ENCODE measurements around the gene NTF3. TPM values are rescaled to one million over a fixed set of nuclear protein-coding genes. Genes with fewer than 3 reads are reported as not detected.

Gene NTF3
- total and polyA plus RNA-seq, 5 donors = 0.53 to 1.9 (median 1.7) TPM

DNA sequence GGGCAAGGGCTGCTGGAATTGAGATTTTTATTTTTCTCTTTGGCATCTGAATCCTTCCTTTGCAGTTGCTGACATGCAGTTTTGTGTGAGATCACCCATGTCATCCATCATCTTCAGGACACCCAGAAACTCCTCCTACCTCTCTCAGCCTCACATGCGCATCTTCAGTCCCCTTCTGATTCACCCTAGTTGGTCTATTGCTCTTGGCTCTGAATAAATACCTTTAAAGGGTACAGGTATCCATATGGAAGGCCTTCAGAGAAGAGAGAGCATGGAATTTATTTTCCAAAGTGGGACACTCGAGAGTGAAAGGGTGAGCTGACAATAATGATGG lies 41.8 kb downstream of the NTF3 start:
- no peak overlapping the region for H3K4me3 ChIP-seq (ENCODE audit: low read length)
- no peaks in the 10 kb centered on the region for H3K27me3 ChIP-seq (ENCODE audit: control insufficient read depth, insufficient read depth)
- intact Hi-C loops (cut with DNase I) = no loop called here
- no peak overlapping the region for H3K27ac ChIP-seq (ENCODE audit: low read length)
- no peak for DNase-seq
- H3K9me3 ChIP-seq (ENCODE audit: control insufficient read depth, low read length) = no peaks in the 10 kb centered on the region
- H3K4me1 ChIP-seq (ENCODE audit: control insufficient read depth, insufficient read depth, low read length) = no peaks in the 10 kb centered on the region
- no peak for ATAC-seq
- 84% methylated on average over 2 of the region's 2 CpGs for WGBS

DNA sequence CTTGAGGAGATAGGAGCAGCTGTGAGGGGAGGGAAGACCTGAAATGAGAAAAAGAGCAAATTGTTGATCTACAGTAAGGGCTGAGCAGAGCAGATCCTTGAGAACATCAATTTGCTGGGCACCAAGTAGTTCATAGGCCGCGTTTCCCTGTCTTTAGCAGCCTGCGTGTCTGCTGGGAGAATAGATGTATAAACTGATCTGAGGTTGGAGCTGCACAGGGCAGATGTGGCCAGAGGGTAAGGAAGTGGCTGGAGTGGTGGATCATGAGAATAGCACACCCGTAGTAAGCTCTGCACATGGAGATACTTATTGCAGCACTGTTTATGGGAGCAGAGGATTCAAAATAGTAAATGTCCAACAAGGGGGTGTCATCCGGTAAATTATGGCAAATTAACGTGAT lies 44.4 kb downstream of the NTF3 start:
- no peak for ATAC-seq
- Histone ChIP-seq H3K27me3 (ENCODE audit: control insufficient read depth, insufficient read depth) (no peaks in the 10 kb centered on the region), H3K4me3 (ENCODE audit: low read length) (no peak overlapping the region), H3K27ac (ENCODE audit: low read length) (no peak overlapping the region), H3K9me3 (ENCODE audit: control insufficient read depth, low read length) (no peaks in the 10 kb centered on the region), H3K4me1 (ENCODE audit: control insufficient read depth, insufficient read depth, low read length) (no peaks in the 10 kb centered on the region)
- DNase-seq = no peak
- intact Hi-C loops (cut with DNase I) = no loop called here
- 89% methylated on average over 6 of the region's 6 CpGs for WGBS

DNA sequence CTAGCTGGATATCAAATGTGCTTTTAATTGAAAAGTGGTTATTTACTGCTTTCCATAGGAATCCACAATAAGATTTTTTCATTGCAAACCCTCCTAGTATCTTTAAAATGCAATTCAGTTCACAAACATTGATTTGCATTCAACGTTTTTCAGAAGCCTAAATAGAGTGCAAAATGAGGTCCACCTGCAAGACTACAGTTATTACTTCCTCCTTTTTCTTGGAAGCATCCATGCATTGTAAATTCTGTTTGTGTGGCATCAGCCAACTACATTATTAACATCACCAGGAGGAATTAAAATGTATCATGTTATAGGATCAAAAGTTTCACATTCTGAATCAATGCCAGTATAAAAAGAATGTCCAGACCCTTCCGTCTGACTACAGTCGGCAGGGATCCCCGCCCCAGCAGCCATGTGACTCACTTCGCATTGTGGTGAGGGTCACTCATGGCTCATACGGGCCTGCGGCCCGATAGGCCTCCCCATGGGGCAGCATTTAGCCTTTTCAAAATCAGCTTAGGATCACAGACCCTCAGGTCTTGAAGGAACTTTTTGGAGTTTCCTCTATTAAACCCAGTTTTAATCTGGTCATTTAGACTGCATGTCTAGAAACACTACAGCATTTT lies 46.3 kb downstream of the NTF3 start:
- Histone ChIP-seq H3K27ac (ENCODE audit: low read length) (no peak overlapping the region), H3K9me3 (ENCODE audit: control insufficient read depth, low read length) (no peaks in the 10 kb centered on the region), H3K4me1 (ENCODE audit: control insufficient read depth, insufficient read depth, low read length) (no peaks in the 10 kb centered on the region), H3K27me3 (ENCODE audit: control insufficient read depth, insufficient read depth) (no peaks in the 10 kb centered on the region), H3K4me3 (ENCODE audit: low read length) (no peak overlapping the region)
- no peak for ATAC-seq
- DNase-seq = no peak
- intact Hi-C loops (cut with DNase I) = no loop called here
- 72% methylated on average over 8 of the region's 8 CpGs for WGBS

DNA sequence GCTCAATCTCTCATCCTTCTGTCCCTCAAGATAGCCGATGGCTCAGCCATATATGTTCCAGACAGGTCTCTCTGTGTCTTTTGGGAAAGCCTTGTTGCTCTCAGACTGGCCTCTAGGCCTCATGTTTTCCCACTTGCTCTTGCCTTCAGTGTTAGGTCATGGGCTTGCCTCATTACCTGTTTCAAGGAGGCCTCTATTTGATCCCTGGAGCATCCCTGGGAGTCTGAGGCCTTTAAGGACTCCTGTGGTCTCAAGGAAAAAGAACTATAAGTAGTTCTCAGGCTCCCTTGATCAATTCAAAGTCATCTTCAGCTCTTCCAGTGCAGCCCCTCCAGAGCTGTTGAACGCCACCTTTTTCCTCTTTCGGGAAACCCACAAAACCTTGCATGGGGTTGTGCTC lies 47.9 kb downstream of the NTF3 start:
- no peaks in the 10 kb centered on the region for H3K4me1 ChIP-seq (ENCODE audit: control insufficient read depth, insufficient read depth, low read length)
- intact Hi-C loops (cut with DNase I) = no loop called here
- H3K9me3 ChIP-seq (ENCODE audit: control insufficient read depth, low read length) = no peaks in the 10 kb centered on the region
- no peak overlapping the region for H3K27ac ChIP-seq (ENCODE audit: low read length)
- no peak for DNase-seq
- no peak overlapping the region for H3K4me3 ChIP-seq (ENCODE audit: low read length)
- 76% methylated on average over 3 of the region's 3 CpGs for WGBS
- no peaks in the 10 kb centered on the region for H3K27me3 ChIP-seq (ENCODE audit: control insufficient read depth, insufficient read depth)
- ATAC-seq = no peak

DNA sequence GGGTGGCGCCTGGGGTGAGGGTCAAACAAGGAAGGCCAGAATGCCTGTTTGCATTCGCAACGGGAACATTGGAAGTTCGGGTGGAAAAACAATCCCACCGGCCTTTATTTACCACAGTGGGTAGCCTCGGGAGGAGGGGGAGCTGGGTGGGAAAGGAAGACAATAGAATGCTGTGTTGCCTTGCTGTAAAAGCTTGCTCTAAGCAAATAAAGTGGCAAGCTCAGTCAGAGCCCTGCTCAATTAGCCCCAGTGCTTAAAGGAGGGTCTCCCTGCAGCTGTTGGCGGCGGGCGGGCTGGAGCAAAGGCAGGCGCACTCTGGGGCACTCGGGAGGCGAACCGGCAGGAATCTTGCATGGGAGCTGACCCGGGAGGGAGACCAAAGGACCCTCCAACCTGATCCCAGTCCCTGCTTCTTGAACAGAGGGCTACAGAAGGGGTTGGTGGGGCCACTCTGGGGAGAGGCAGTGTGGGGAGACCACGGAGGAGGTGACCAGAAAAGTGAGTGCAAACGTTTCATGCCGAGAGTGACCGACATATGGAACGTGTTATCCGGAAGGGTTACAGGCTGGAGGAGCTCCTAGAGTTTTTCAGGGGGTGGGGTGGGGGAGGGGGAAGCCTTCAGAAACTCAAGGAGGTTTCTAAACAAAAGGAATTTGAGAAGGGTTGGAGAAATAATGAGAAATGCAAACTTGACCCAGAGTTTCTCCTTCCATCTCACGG lies 48.5 kb downstream of the NTF3 start:
- Histone ChIP-seq H3K27me3 (ENCODE audit: control insufficient read depth, insufficient read depth) (no peaks in the 10 kb centered on the region), H3K4me1 (ENCODE audit: control insufficient read depth, insufficient read depth, low read length) (no peaks in the 10 kb centered on the region), H3K4me3 (ENCODE audit: low read length) (no peak overlapping the region), H3K9me3 (ENCODE audit: control insufficient read depth, low read length) (no peaks in the 10 kb centered on the region), H3K27ac (ENCODE audit: low read length) (no peak overlapping the region)
- intact Hi-C loops (cut with DNase I) = no loop called here
- ATAC-seq (no peak), DNase-seq (no peak)
- WGBS = 47% methylated on average over 21 of the region's 21 CpGs

DNA sequence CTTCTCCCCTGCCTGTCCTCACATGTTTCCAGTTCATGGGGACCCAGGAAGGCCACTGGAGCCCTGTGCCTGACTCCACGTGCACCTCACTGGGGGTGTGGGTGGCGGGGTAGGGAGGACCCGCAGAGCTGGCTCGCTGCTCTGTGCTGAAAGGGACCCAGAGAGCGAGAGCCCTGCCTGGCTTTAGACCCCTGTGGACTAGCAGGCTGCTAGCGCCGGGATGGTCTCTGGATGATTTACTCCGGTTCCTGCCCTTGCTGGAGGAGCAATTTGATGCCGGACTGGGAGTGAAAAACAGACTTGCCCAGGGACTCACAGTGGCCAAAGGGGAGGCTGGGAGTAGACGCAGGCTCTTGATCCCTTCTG lies 49.0 kb downstream of the NTF3 start:
- no peaks in the 10 kb centered on the region for H3K27me3 ChIP-seq (ENCODE audit: control insufficient read depth, insufficient read depth)
- no peaks in the 10 kb centered on the region for H3K4me1 ChIP-seq (ENCODE audit: control insufficient read depth, insufficient read depth, low read length)
- no peak overlapping the region for H3K4me3 ChIP-seq (ENCODE audit: low read length)
- DNase-seq (no peak), ATAC-seq (peak; percentile 19 to 35)
- intact Hi-C loops (cut with DNase I) = no loop called here
- no peaks in the 10 kb centered on the region for H3K9me3 ChIP-seq (ENCODE audit: control insufficient read depth, low read length)
- 23% methylated on average over 10 of the region's 10 CpGs for WGBS
- H3K27ac ChIP-seq (ENCODE audit: low read length) = no peak overlapping the region

DNA sequence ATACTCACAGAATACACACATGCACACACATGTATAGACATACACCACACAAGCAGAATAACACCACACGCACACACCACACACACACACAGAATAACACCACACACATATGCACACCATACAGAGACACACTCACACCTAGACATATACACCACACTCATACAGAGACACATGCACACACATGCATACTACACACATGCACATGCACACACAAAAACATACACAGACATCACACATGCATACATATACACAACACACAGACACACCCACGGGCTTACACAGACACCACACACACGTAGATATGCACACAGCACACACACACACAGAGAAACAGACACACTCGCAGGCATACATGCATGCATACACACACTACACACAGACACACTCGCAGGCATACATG lies 49.7 kb downstream of the NTF3 start:
- ATAC-seq (no peak), DNase-seq (no peak)
- intact Hi-C loops (cut with DNase I) = no loop called here
- no peak overlapping the region for H3K27ac ChIP-seq (ENCODE audit: low read length)
- H3K27me3 ChIP-seq (ENCODE audit: control insufficient read depth, insufficient read depth) = no peaks in the 10 kb centered on the region
- H3K4me1 ChIP-seq (ENCODE audit: control insufficient read depth, insufficient read depth, low read length) = no peaks in the 10 kb centered on the region
- no peak overlapping the region for H3K4me3 ChIP-seq (ENCODE audit: low read length)
- no peaks in the 10 kb centered on the region for H3K9me3 ChIP-seq (ENCODE audit: control insufficient read depth, low read length)
- 93% methylated on average over 5 of the region's 5 CpGs for WGBS

DNA sequence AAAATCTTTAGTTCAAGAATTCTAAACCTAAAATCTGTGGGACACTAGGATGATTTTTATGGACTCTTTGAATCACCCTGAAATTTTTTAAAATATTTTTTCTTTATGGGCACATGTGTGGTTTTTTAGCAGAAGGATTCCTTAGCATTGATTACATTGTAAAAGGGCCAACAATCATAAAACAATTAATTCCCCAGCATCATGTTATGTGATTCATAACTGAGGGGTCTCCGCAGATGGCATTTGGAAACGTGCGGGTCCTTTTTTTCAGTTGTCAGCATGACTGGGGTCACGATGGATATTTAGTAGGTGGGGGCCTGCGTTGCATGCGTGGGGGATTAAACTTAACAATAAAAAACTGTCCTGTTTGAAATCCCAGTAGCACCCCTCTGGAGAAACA lies 52.5 kb downstream of the NTF3 start:
- Histone ChIP-seq H3K27ac (ENCODE audit: low read length) (no peak overlapping the region), H3K4me1 (ENCODE audit: control insufficient read depth, insufficient read depth, low read length) (peaks cover 2% of the 10 kb centered on the region), H3K27me3 (ENCODE audit: control insufficient read depth, insufficient read depth) (no peaks in the 10 kb centered on the region), H3K9me3 (ENCODE audit: control insufficient read depth, low read length) (no peaks in the 10 kb centered on the region), H3K4me3 (ENCODE audit: low read length) (no peak overlapping the region)
- intact Hi-C loops (cut with DNase I) = no loop called here
- ATAC-seq = no peak
- 86% methylated on average over 6 of the region's 6 CpGs for WGBS
- no peak for DNase-seq

DNA sequence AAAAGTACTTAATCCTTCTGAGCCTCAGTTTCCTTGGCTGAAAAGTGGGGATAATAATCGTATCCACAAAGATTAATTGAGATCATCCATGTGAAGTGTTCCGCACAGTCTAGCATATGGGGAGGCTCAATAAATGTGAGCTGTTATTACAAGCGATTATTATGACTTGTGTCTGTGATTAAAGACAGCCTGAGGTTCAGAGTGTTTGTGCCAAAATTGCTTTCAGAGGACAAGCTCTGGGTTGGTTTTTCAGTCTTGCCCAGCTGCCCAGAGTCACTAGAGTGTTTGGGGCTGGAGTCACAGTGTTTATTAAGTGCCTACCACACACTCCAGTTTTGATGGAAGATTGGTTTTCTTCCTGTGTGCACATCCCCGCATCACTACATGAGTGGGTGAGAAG lies 53.5 kb downstream of the NTF3 start:
- Histone ChIP-seq H3K9me3 (ENCODE audit: control insufficient read depth, low read length) (no peaks in the 10 kb centered on the region), H3K27ac (ENCODE audit: low read length) (no peak overlapping the region), H3K27me3 (ENCODE audit: control insufficient read depth, insufficient read depth) (no peaks in the 10 kb centered on the region), H3K4me3 (ENCODE audit: low read length) (no peak overlapping the region), H3K4me1 (ENCODE audit: control insufficient read depth, insufficient read depth, low read length) (peaks cover 5% of the 10 kb centered on the region)
- 77% methylated on average over 4 of the region's 4 CpGs for WGBS
- intact Hi-C loops (cut with DNase I) = no loop called here
- ATAC-seq (no peak), DNase-seq (no peak)

DNA sequence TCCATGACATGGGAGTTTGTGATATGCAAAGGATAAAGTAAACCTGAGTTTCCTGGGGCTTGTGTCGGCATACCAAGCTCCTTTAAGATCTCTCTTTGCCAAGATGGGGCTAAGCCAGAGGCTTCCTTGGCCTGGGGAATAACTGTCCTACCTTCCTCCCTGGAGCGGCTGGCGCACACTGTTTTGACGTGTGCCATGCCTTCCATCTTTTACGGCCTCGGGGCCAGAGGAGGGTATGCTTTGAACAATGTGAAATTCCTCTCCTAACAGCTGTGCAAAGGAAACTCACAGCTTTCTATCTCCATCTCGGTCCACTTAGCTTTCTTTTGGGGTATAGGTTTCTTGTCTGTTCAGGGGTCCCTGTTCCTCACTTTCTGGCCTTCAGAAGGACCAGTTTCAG lies 55.2 kb downstream of the NTF3 start:
- intact Hi-C loops (cut with DNase I) = no loop called here
- H3K9me3 ChIP-seq (ENCODE audit: control insufficient read depth, low read length) = no peaks in the 10 kb centered on the region
- no peak for DNase-seq
- WGBS = 90% methylated on average over 7 of the region's 7 CpGs
- H3K4me3 ChIP-seq (ENCODE audit: low read length) = no peak overlapping the region
- H3K4me1 ChIP-seq (ENCODE audit: control insufficient read depth, insufficient read depth, low read length) = peaks cover 5% of the 10 kb centered on the region
- no peak overlapping the region for H3K27ac ChIP-seq (ENCODE audit: low read length)
- ATAC-seq = no peak
- H3K27me3 ChIP-seq (ENCODE audit: control insufficient read depth, insufficient read depth) = no peaks in the 10 kb centered on the region

DNA sequence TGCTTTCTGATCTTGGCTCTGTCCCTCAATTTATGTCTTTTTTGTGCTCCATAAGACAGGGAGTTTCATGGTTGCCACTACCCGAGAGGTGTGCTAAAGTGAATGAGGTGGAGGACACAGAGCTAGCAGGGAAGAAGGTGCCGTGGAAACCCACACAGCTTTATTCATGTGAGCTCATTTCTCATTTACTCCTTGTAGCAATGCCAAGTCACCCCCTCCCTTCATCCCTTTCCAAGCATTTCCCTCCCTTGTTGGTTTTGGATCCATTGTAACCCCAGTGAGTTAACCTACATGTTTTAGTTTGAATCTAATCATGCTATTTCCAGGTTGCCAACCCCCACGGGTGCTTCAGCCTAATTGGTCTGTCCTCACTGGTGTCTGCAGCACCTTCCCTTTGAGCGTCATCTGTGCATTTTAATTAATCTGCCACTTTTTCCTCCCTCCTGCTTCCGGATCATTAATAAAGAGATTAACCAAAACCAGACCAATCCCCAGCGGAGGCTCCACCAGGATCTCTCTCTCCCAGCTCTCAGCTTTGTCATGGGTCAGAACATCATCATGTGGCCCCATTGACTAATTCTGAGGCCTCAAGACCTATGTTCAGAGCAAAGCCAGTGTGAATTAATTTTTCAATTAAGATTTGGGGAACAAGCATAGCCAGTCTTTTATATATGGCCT lies 56.2 kb downstream of the NTF3 start:
- H3K9me3 ChIP-seq (ENCODE audit: control insufficient read depth, low read length) = no peaks in the 10 kb centered on the region
- H3K27me3 ChIP-seq (ENCODE audit: control insufficient read depth, insufficient read depth) = no peaks in the 10 kb centered on the region
- ATAC-seq = peak in 1 of 2 donors; percentile 20
- peaks cover 5% of the 10 kb centered on the region for H3K4me1 ChIP-seq (ENCODE audit: control insufficient read depth, insufficient read depth, low read length)
- 78% methylated on average over 6 of the region's 6 CpGs for WGBS
- H3K27ac ChIP-seq (ENCODE audit: low read length) = no peak overlapping the region
- H3K4me3 ChIP-seq (ENCODE audit: low read length) = no peak overlapping the region
- DNase-seq = no peak
- intact Hi-C loops (cut with DNase I) = no loop called here
